Renal cortex interstitium (tissue), 11 donors: ENCODE data around the gene PHACTR1. TPM values are rescaled to one million over a fixed set of nuclear protein-coding genes. Genes with fewer than 3 reads are reported as not detected.
A peak's percentile ranks its signal among the peaks of the same experiment; 100 is the strongest.

Source experiments
- DNase-seq, 11 donors: peaks; one replicate each; pipeline ENCODE4 v3.0.0-alpha.2; 2013; ENCODE audit warnings: low read depth in 9 of 11, low spot score in 4 of 11; ENCODE audit errors: extremely low read depth in 1 of 11
- polyA plus RNA-seq, 3 donors: library from polyadenylated mRNA; unstranded; fragments of 120-200 nt; gene quantifications; one replicate each; pipeline ENCODE4 v1.2.1, GENCODE V29; 2013; ENCODE audit not compliant: insufficient read length in 3 of 3

The PHACTR1 gene
- polyA plus RNA-seq, 3 donors: 13.6 to 23.2 (median 15.0) TPM

DNA sequence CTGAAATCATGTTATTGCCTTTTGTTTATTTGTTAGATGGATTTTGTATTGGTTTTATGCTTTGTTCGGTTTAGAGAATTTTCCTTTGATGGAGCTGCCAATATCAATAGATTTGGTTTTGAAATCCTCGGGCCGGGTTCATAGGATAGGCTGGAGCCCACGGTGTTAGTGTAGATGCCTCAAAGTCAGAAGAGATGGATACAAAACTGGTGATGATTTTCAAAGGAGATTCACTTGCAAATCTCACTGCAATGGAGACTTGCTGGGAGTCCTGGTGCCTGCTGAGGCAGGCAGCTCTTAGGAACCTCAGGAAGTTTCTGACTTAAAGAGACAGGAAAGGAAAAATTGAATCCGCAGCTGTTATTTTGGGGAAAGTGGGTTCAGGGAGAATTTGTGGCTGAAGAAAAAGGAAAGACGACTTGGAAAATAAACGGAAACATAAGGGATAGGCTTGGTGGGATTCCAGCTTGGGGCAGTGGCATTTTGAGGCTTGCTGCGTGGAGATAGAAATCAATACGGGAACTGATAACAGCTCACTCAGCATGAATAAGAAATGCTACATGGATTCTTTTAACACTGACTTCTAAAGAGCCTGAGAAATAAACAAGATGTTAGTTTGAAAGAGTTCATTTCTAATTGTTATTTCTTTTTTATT lies 241.6 kb downstream of the PHACTR1 start:
- DNase-seq: no peak

- no peak for DNase-seq
Measured at GRCh38 chr6:12961761-12962160, 245.2 kb downstream of the PHACTR1 start.

GRCh38 chr6:12962529-12962928 lies 246.0 kb downstream of the PHACTR1 start:
- no peak for DNase-seq

- no peak for DNase-seq
Measured at GRCh38 chr6:12962987-12963386, 246.4 kb downstream of the PHACTR1 start.

DNA sequence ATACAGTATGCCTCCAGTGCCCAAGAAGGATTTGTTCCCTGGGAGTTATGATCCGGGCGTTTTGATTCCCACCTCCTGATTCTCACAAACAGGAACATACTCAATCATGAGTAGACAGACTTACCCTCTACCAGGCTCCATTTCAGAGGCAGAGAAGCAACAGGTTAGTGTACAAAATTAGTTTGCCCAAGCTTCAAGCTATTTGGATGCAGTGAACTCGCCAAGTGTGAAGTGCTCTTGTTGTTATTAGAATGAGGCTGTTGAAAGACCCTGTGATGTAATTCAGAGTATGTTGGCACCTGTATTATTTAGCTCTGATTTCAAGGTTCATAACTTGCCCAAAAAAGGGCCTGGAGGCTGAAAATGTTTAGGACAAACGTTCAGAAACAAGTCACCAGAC lies 247.0 kb downstream of the PHACTR1 start:
- no peak for DNase-seq

- no peak for DNase-seq
Measured at GRCh38 chr6:12967686-12968085, 251.1 kb downstream of the PHACTR1 start.

DNA sequence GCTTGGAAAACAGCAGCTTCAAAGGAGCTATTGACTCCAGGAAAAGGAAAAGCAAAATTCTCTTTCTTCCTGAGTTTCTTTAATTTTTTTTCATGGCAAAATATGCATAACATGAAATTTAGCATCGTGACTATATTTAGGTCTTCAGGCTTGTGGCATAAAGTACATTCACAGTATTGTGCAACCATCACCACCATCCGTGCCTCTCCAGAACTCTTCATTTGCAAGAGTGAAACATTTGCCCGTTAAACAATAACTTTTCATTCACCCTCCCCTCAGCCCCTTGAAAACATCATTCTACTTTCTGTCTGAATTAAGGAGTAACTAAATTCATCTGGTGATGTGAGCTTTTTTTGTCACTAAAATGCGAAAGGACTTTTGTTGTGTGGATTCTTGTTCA lies 251.7 kb downstream of the PHACTR1 start:
- DNase-seq: no peak

DNA sequence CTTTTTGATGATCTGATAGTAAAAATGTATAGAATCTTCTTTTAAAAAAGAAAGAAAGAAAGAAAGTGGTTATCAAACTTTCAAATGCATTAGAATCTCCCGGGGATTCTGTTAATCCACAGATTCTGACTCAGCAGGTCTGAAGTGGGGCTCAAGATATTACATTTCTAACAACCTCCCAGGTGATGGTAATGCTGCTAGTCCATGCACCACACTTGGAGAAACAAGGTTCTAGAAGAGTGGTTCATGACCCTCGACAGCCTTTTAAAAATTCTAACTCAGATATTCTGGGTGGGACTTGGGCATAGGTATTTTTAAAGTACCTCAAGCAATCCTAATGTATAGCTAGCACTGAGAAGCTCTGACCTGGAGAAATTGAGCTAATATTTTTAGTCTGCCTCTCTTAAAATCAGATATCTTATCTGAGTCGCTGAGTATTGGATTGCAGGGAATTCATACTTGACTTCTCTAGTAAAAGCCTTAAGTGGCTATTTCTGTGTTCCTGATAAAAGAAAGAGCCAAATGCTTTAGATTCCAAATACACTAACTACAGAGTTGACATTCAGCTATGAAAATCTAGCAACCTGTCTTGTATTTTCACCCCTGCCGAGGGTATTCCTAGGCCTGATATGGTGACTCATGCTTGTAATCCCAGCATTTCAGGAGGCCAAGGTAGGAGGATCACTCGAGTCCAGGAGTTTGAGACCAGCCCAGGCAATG lies 252.4 kb downstream of the PHACTR1 start:
- DNase-seq: no peak

GRCh38 chr6:12969966-12970365 lies 253.4 kb downstream of the PHACTR1 start:
- no peak for DNase-seq

GRCh38 chr6:12973386-12973785 lies 256.8 kb downstream of the PHACTR1 start:
- peak in 2 of 11 donors; percentile 22 to 31 for DNase-seq

- DNase-seq: no peak
Measured at GRCh38 chr6:12974551-12974950, 258.0 kb downstream of the PHACTR1 start.

GRCh38 chr6:12976366-12976765 lies 259.8 kb downstream of the PHACTR1 start:
- no peak for DNase-seq

DNA sequence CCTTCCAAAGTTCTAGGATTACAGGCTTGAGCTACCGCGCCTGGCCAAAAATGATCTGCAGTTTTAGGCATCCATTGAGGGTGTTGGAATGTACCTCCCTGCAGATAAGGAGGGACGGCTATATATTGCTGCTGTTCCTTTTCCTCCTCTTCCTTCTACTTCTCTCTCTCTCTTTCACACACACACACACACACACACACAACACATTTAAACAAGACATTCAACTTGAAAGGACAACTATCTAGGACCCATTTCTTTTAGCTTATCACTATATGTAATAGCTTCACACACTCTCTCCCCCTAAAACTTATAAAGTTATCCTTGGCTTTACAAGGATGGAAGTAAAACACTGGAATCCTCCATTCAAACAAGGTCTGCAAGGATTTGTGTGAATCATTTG lies 260.6 kb downstream of the PHACTR1 start:
- DNase-seq: no peak

DNA sequence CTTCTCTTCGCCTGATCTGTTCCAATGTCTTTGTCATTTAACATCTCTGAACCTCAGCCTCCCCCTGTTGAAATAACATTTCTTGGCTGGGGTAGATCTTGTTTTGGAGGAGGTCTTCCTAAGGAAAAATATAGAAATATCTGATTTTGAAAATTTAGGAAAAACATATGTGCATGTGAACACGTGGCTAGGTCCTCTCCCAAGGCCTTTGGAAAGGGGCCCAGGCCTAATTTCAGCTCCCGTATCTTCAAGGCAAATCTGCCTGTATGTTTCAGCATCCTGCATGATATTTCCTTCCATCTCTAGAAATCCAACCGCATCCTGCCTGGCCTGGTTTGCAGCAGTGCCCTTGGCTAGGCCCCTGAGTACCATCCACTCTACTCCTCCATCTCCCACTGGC lies 261.2 kb downstream of the PHACTR1 start:
- DNase-seq: no peak

DNA sequence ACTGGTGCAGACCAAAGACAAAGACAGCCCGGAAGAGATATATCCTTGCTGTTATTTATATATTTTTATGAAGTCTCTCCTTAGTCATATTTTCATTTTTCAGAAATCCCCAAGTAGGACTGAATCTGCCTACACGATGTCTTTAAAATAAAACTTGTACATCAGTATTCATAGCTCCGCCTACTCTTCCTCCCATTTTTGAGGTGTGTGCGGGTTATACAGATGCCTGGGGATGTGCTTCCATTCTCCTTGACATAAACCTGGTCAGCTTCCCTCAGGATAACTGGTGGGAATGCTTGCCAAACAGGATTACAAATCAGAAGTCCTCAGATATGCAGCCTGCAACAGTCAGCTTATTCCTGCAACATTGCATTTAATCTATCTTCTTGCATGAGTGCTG lies 264.2 kb downstream of the PHACTR1 start:
- DNase-seq: no peak

DNA sequence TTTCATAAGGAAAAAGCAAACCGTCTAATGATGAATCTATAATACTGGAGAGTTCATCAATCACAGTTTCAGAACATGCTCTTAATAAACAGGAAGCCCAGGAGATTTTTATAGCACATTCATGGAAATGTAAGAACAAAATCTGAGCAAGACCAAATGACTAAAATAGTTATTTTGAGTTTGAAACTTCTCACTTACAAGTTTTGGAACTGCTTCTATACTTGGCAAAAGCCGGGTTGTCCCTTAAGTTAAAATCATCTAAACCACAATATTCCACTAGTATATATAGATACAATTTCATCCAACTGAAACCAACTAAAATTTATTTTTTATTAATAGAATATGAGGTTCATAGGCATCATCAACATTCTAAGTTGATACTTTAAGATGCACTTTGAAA lies 268.2 kb downstream of the PHACTR1 start:
- DNase-seq: no peak

DNA sequence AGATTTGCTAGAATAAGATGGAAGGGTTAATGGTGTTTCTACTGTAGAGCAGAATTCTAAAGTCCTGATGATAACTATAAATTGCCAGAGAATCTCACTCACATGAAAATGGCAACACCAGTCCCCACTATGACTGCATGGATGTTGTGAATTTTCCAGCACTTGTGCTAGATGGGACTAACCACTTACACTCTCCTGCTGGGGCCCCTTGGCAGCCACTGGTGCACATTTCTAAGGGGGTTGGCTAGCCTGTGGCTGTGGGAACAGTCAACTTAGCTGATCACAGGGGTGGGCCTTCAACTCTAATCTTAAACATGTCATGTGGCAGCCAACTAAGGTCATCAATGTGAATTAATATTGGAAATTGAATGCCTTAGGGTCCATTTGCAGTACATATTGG lies 271.2 kb downstream of the PHACTR1 start:
- no peak for DNase-seq

DNA sequence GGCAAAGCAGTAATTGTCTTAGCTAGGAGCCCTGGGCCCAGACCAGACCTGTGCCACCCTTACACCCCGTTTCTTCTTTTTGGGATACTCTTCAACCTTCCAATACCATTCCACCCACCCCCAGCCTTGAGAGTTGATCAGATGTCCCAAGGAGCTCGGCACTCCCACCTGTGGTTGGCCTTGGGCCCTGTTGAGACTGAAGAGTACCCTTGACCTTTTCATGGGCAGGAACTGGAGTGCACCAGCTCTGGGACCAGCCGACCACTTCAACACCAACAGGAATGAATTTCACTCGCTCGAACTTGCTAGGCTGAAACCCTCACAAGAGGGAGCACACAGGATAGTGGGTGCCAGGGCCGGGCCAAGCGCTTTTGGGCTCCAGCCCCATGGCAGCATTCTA lies 273.6 kb downstream of the PHACTR1 start:
- DNase-seq: no peak

DNA sequence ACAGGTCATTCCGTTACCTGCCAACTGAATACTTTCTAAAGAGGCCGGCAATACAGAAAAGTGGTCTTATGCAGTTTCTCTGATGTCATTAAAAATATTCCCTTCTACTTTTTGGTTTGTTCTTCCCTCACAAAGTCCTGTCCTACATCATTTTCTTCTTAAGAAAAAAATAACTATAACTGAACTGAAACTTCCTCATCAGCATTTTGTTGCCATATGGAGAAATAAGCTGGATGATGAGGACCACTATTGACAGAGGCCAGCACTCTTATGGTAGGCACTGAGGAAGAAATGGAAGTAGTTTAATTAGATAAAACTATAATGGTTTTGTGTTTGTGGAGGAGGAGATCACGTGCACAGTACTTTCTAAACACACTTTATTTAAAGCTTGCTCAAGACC lies 274.9 kb downstream of the PHACTR1 start:
- no peak for DNase-seq

GRCh38 chr6:12992770-12993169 lies 276.2 kb downstream of the PHACTR1 start:
- DNase-seq: no peak

DNA sequence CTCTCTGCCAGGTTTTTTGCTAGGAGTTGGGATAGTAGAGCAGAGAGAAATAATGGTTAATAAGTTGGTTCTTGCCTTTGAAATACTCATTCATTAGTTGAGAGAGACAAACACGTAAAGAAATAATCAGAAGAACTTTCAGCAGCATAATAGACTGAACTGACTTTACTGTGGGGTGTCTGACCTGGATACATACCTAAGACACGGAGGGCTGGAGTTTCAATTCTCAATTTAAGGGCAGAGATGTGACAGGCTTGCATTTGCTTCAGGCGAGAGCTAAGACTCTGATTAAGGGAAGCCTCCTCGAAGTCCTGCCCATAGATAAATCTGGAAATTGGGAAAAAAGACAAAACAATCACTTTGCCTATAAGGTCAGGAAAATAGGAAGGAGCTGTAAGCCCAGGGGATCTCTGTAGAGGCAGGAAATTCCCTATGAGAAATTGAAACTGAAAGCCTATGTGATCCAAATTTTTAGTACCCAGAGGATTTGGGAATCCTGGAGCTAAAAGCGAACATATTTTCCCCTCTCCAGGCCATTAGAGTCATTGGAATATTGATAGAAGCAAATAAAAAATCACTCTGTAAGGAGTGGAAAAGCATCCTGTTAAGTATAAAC lies 276.8 kb downstream of the PHACTR1 start:
- DNase-seq: no peak
